HG03108 (cell line): ENCODE measurements around the gene NOS1AP.
A peak's percentile ranks its signal among the peaks of the same experiment; 100 is the strongest.
"Not testable (repeated sequence)": the region's sequence is repeated elsewhere in the genome, so short reads cannot be mapped to it uniquely, and the experiment has no call there.

Source experiments
- ATAC-seq: cut with Tn5 transposase; IDR thresholded peaks from one replicate; pipeline ENCODE4 v1.9.1; 2021; ENCODE audit warnings: moderate library complexity; ENCODE audit not compliant: unreplicated experiment

Gene NOS1AP

DNA sequence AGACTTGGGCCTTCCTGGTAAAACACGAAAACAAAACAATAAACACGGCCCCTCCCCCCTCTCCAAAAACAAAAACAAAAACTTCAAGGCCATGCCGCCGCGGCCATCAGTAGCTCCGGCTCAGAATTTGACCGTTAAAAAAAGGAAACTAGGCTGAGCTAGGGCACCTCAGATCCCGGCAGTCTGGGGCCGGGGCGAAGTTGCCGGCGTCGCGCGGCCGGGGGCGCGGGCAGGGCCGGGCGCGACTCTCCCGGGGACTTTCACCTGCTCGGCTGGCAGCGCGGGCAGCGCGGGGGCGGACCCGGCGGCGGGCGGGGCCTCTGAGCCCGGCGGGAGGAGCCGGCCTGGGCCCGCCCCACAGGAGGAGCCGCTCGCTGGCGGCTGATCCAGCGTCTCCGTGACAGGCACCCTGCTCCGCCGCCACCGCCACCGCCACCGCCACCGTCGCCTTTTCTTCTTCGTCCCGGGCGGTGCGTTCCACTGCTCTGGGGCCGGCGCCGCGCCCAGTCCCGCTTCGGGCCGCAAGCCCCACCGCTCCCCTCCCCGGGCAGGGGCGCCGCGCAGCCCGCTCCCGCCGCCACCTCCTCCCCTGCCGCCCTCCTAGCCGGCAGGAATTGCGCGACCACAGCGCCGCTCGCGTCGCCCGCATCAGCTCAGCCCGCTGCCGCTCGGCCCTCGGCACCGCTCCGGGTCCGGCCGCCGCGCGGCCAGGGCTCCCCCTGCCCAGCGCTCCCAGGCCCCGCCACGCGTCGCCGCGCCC is at the start of gene NOS1AP:
Gene NOS1AP (plus strand): TSS at position 358 of the 760 bp plus-strand sequence. CDS start 487 bp downstream, outside the sequence.
- ATAC-seq: peak; percentile 98

DNA sequence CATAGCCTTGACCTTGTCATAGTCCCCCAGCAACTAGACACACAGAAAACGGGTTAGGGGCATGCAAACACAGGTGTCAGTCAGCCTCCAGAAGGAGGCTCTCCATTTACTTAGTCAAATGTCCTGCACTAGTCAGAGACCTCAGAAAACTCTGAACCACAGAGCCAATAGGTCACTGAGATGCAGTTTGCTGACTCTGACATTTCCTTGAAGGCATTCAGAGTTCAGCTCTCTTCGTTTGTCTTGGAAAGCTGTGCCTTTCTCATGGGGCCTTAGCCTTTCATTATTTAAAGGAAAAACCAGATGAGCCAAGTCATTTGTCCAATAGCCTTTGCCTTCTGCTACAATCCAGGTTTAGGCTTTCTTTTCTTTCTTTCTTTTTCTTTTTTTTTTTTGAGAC is 49.3 kb upstream of the NOS1AP start:
- ATAC-seq: no peak

DNA sequence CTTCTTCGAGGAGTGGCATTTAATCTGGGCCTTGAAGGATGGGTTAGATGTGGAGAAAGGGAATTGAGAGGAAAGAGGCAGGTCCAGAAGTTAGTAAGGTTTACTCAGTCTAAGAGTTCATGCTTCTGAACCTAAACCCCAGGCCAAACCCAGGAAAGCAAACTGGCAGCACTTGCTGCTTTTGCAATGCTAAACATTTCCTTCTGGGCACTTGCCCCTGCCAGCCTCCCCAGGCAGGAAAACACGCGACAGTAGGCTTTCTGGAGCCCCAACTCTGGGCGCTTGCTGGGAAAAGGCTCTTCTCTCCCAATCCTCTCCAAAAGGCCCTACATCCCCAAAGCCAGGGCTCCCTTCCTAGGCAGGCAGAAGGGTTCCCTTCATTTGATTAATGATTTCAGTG is 48.4 kb upstream of the NOS1AP start:
- ATAC-seq: no peak

- no peak for ATAC-seq
These were observed 46.9 kb upstream of the NOS1AP start for GRCh38 chr1:162022626-162023025.

DNA sequence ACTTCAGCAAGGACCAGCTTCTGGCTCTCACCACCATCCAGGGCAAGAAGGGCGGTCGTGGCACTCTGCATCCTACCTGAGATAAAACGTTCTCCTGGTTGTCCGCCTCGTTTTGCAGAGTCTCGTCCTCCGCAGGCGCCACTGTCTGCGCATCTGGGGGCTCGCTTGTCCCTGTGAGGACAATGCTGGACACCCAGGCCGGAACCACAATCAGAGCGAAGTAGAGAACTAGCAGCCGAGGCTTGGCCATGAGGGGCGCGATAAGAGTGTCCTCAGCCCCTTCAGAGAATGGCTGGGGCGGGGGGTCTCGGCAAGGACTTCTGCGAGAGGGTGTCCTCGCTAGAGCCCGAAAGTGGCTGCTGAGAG is 46.3 kb upstream of the NOS1AP start:
- ATAC-seq: no peak

- peak; percentile 57 for ATAC-seq
These were observed 45.7 kb upstream of the NOS1AP start, which contains the start of gene OLFML2B for GRCh38 chr1:162023547-162024501. Gene OLFML2B, minus strand, starts transcription at chr1:162023869. Its CDS starts 439 bp downstream, at chr1:162023430.

DNA sequence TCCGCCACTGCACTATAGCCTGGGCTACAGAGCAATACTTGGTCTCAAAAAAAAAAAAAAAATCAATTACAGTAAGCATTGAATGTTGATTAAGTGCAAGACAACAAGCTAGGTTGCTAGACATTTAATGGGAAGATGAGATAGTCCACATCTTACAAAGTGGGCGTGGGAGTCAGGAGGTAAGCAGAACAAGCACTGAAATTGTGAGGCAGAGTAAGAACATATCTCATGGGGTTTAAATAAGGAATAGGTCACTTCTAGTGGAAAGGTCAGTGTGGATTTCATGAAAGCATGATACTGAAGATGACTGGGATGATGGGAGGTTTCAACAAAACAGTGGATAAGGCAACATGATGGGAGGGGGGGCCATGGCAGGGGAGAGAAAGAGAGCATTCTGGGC is 44.0 kb upstream of the NOS1AP start:
- ATAC-seq: no peak

- no peak for ATAC-seq
These were observed 42.6 kb upstream of the NOS1AP start for GRCh38 chr1:162026881-162027280.

- ATAC-seq: no peak
These were observed 40.8 kb upstream of the NOS1AP start for GRCh38 chr1:162028726-162029125.

DNA sequence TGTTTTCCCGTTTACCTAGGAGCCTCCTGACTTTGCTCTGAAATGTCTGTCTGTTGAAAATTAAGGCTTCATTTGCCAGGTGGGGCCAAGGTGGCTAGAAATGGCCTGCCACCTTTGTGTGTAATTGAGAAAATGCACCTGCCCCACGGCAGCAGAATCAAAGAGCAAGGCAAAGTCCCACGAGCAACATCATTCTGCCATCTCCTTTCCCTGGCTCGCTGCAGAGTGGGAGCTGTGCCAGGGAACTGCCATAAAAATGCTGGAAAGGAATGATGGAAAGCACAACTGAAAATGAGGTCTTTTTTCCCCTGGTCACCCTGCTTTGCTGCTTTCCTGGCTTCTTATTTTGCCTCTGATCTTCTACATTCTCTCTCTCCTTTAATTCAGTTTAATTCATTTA is 40.3 kb upstream of the NOS1AP start:
- no peak for ATAC-seq

GRCh38 chr1:162030759-162031280 is 38.7 kb upstream of the NOS1AP start:
- ATAC-seq: no peak

- no peak for ATAC-seq
These were observed 36.1 kb upstream of the NOS1AP start for GRCh38 chr1:162033428-162033827.

DNA sequence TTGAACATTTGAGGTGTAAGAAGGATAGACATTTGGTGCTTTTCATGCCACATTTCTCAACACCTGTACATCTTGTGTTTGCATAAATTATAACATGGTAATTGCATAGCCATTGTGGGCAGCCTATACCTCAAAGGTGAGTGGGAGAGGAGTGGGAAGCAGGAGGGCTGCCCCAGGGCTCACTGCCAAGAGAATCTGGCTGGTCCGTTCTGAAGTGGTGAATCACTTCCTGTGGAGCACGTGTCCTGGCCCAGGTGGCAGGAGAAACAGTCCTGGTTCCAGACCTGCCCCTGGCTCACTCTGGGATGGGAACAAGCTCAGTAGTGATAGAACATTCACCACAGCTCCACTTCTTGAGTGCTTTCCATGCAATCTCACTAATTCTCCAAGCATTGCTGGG is 34.2 kb upstream of the NOS1AP start:
- no peak for ATAC-seq

GRCh38 chr1:162036163-162036562 is 33.3 kb upstream of the NOS1AP start:
- no peak for ATAC-seq

DNA sequence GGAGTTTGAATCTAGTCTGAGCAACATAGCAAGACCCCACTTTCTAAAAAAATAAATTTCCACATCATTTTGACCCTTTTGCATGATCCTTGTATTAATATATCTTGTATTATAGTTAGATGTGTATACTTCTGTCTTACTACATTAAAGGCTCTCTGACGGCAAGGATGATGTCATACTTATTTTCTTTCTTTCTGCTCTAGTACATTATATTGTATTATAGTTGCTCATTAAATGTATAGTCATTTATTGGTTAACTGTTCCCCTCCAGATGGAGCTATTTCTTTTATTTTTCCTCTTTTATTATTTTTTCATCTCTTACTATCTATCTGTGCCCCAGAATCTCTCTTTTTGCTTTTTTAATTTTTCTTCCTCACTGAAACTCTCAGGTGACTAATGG is 30.9 kb upstream of the NOS1AP start:
- ATAC-seq: no peak

DNA sequence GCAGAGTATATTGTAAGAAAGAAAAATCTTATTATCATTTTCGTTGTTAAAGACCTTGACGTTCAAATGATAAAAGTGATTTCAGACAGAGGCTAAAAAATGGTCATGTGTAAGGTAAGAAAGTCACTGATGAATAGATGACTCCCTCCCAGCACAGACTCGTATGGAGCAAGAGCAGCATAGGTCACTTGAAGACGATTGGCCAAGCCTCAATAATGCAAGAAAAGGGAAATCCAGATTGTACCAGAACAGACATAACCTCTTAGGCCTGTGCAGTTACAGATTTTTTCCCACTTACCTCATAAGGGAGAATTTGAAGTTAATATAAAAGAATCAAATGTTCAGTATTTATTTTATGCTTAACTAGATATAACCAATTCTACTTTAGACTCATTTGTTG is 29.5 kb upstream of the NOS1AP start:
- no peak for ATAC-seq

DNA sequence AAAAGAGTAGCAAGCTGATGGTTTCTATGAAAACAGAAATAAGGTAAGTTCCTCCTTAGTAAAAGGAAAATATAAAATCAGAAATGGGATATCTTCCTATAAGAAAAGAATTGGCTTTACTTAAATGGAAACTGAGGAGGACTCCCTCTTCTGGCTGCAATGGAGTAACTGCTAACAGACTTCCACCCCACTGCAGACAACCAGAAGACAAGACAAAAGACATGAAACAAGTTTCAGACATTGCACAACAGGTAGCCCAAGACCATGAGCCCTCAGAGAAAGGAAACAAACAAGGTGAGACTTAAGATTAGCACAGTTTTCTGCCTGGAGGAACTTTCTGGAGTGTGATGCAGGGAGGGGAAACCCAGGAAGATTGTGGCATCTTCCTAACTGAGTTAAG is 28.8 kb upstream of the NOS1AP start:
- no peak for ATAC-seq

- no peak for ATAC-seq
These were observed 27.1 kb upstream of the NOS1AP start for GRCh38 chr1:162042361-162042760.

GRCh38 chr1:162046921-162047320 is 22.6 kb upstream of the NOS1AP start:
- ATAC-seq: no peak

GRCh38 chr1:162053949-162054348 is 15.5 kb upstream of the NOS1AP start:
- not testable (repeated sequence) for ATAC-seq

- no peak for ATAC-seq
These were observed 14.4 kb upstream of the NOS1AP start for GRCh38 chr1:162055062-162055461.

GRCh38 chr1:162056043-162056442 is 13.4 kb upstream of the NOS1AP start:
- ATAC-seq: no peak
